ENCODE measurements around the gene ZNF273.

DNA sequence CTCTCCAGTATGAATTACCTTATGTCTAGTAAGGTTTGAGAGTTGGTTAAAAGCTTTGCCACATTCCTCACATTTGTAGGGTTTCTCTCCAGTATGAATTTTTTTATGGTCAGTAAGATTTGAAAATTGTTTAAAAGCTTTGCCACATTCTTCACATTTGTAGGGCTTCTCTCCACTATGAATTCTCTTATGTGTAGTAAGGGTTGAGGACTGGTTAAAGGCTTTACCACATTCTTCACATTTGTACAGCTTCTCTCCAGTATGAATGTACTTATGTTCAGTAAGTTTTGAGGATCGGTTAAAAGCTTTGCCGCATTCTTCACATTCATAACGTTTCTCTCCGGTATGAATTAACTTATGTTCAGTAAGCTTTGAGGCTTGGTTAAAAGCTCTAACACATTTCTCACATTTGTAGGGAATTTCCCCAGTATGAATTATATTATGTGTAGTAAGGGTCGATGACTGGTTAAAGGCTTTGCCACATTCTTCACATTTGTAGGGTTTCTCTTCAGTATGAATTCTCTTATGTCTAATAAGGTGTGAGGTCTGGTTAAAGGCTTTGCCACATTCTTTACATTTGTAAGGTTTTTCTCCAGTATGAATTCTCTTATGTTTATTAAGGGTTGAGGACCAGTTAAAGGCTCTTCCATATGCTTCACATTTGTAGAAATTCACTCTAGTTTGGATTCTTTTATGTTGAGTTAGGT, 75.6 kb downstream of the ZNF273 start:
- no peak for TF ChIP-seq POLR2A (IDR thresholded peaks at IDR 0.05; ENCODE audit: low read depth)
- TF ChIP-seq, protein P1, sequence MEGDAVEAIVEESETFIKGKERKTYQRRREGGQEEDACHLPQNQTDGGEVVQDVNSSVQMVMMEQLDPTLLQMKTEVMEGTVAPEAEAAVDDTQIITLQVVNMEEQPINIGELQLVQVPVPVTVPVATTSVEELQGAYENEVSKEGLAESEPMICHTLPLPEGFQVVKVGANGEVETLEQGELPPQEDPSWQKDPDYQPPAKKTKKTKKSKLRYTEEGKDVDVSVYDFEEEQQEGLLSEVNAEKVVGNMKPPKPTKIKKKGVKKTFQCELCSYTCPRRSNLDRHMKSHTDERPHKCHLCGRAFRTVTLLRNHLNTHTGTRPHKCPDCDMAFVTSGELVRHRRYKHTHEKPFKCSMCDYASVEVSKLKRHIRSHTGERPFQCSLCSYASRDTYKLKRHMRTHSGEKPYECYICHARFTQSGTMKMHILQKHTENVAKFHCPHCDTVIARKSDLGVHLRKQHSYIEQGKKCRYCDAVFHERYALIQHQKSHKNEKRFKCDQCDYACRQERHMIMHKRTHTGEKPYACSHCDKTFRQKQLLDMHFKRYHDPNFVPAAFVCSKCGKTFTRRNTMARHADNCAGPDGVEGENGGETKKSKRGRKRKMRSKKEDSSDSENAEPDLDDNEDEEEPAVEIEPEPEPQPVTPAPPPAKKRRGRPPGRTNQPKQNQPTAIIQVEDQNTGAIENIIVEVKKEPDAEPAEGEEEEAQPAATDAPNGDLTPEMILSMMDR (IDR thresholded peaks at IDR 0.05) = no peak
- TF ChIP-seq EP300 (IDR thresholded peaks at IDR 0.05) = no peak
